GM12878 (cell line): ENCODE results near the gene SUV39H1. TPM values are rescaled to one million over a fixed set of nuclear protein-coding genes. Genes with fewer than 3 reads are reported as not detected.

Experiments
- ATAC-seq: fragments of 200-7000 bp; cut with Tn5 transposase; 3 replicates; pipeline ENCODE4 v1.9.1; 2020; ENCODE audit warnings: mild to moderate bottlenecking, moderate library complexity
- BruUV-seq: library from RNA; stranded (reverse); fragments of 400-500 nt; replicated peaks from 2 replicates; lab custom pipeline; 2021; lab: Mats Ljungman, UMichigan
- CTCF ChIA-PET: fragments of 300-600 bp; sonication (Branson Sonifier 250); formaldehyde crosslinking; extraction: SDS; loops from one replicate; lab custom pipeline; 2021; ENCODE audit warnings: inconsistent platforms; lab: Yijun Ruan, JAX
- POLR2A ChIA-PET: fragments of 350-600 bp; formaldehyde crosslinking; extraction: SDS; loops from one replicate; lab custom pipeline; 2021; ENCODE audit warnings: inconsistent platforms; lab: Charles Lee
- RAD21 ChIA-PET: fragments of 300-600 bp; sonication (Branson Sonifier 250); formaldehyde crosslinking; loops from one replicate; lab custom pipeline; 2023; ENCODE audit warnings: antibody characterized with exemption; ENCODE audit not compliant: unreplicated experiment; lab: Charles Lee
- SMC1A ChIA-PET: fragments of 300-600 bp; sonication (Branson Sonifier 250); formaldehyde crosslinking; loops from one replicate; lab custom pipeline; 2023; ENCODE audit not compliant: unreplicated experiment, uncharacterized antibody; lab: Charles Lee
- DNase-seq: peaks from one replicate; pipeline ENCODE4 v3.0.0-alpha.2; 2011; ENCODE audit warnings: low read depth, low spot score
- FAIRE-seq: peaks from 3 replicates; lab custom pipeline; 2011; peaks lifted over from hg19 to GRCh38; lab: Jason Lieb, UNC
- H2AFZ ChIP-seq: 2 replicates; pipeline ENCODE4 v1.6.0; 2011; ENCODE audit warnings: low read depth, low read length, control low read depth; ENCODE audit not compliant: control insufficient read depth
- H3K27ac ChIP-seq: 2 replicates; pipeline ENCODE4 v1.5.1; 2011; ENCODE audit warnings: control low read depth; ENCODE audit not compliant: control insufficient read depth, insufficient read depth
- H3K27me3 ChIP-seq, 2 experiments: replicated peaks in 1 of 2; 2 replicates each; pipeline versions ENCODE4 v1.6.0 to v1.6.1; 2011; ENCODE audit warnings: low read length in 1 of 2; ENCODE audit not compliant: control insufficient read depth in 2 of 2, insufficient read depth in 2 of 2
- H3K36me3 ChIP-seq, 2 experiments: 2 replicates each; pipeline ENCODE4 v1.5.1; 2011; ENCODE audit warnings: low read length in 1 of 2; ENCODE audit not compliant: control insufficient read depth in 2 of 2, insufficient read depth in 2 of 2
- H3K4me1 ChIP-seq: 2 replicates; pipeline ENCODE4 v1.6.1; 2011; ENCODE audit warnings: mild to moderate bottlenecking, low read length, moderate library complexity, mixed read lengths; ENCODE audit not compliant: control insufficient read depth, insufficient read depth
- H3K4me2 ChIP-seq: 2 replicates; pipeline ENCODE4 v1.6.0; 2011; ENCODE audit warnings: control low read depth; ENCODE audit not compliant: control insufficient read depth, insufficient read depth
- H3K4me3 ChIP-seq: fragments of 200-600 bp; sonication (generic); 2 replicates; pipeline ENCODE4 v1.5.1; 2016
- H3K79me2 ChIP-seq: 2 replicates; pipeline ENCODE4 v1.6.0; 2011; ENCODE audit warnings: low read length; ENCODE audit not compliant: control insufficient read depth, insufficient read depth
- H3K9ac ChIP-seq: 2 replicates; pipeline ENCODE4 v1.8.0; 2011; ENCODE audit warnings: low read length, control low read depth, mixed read lengths; ENCODE audit not compliant: control insufficient read depth, insufficient read depth
- H3K9me3 ChIP-seq: replicated peaks from 3 replicates; pipeline ENCODE4 v1.5.1; 2011; ENCODE audit warnings: mild to moderate bottlenecking, low read length; ENCODE audit not compliant: control insufficient read depth, insufficient read depth
- H4K20me1 ChIP-seq: 2 replicates; pipeline ENCODE4 v1.6.0; 2011; ENCODE audit not compliant: control insufficient read depth, insufficient read depth
- BMI1 ChIP-seq: fragments of 450-650 bp; IDR thresholded peaks from 2 replicates; pipeline ENCODE4 v1.6.1; 2016; ENCODE audit warnings: mild to moderate bottlenecking, moderate library complexity, borderline replicate concordance
- BRCA1 ChIP-seq: IDR thresholded peaks from 2 replicates; pipeline ENCODE4 v1.6.1; 2011; ENCODE audit warnings: low read depth, low read length, improper control_type of control experiment
- CREM ChIP-seq: IDR thresholded peaks from 2 replicates; pipeline ENCODE4 v1.6.1; 2014; ENCODE audit warnings: antibody characterized with exemption, low read depth
- FOS ChIP-seq: IDR thresholded peaks from 3 replicates; pipeline ENCODE4 v1.6.1; 2011; ENCODE audit warnings: borderline replicate concordance; ENCODE audit not compliant: insufficient read length; ENCODE audit errors: extremely low read depth
- FOXK2 ChIP-seq: fragments of 450-650 bp; IDR thresholded peaks from 2 replicates; pipeline ENCODE4 v1.6.1; 2017; ENCODE audit warnings: mild to moderate bottlenecking, moderate library complexity
- FOXM1 ChIP-seq: IDR thresholded peaks from 2 replicates; pipeline ENCODE4 v1.6.1; 2012; ENCODE audit warnings: low read depth, mild to moderate bottlenecking, inconsistent platforms, low read length, moderate library complexity
- KLF5 ChIP-seq: fragments of 450-650 bp; IDR thresholded peaks from 2 replicates; pipeline ENCODE4 v1.6.1; 2014; ENCODE audit warnings: mild to moderate bottlenecking; ENCODE audit not compliant: partially characterized antibody
- NR2C2 ChIP-seq: IDR thresholded peaks from 2 replicates; pipeline ENCODE4 v1.6.1; 2011; ENCODE audit warnings: borderline replicate concordance, low read depth; ENCODE audit not compliant: control insufficient read depth, insufficient read length
- POLR2A ChIP-seq: IDR thresholded peaks from 2 replicates; pipeline ENCODE4 v1.6.1; 2011; ENCODE audit warnings: low read depth, mild to moderate bottlenecking, low read length
- POLR2AphosphoS5 ChIP-seq: IDR thresholded peaks from 2 replicates; pipeline ENCODE4 v1.6.1; 2011; ENCODE audit warnings: mild to moderate bottlenecking, low read length, inconsistent platforms
- ZBED1 ChIP-seq: IDR thresholded peaks from 2 replicates; pipeline ENCODE4 v1.6.1; 2016; ENCODE audit warnings: borderline replicate concordance
- ZBTB33 ChIP-seq: fragments of 450-650 bp; IDR thresholded peaks from 2 replicates; pipeline ENCODE4 v1.6.1; 2017; ENCODE audit warnings: mild to moderate bottlenecking
- ZNF207 ChIP-seq: fragments of 450-650 bp; IDR thresholded peaks from 2 replicates; pipeline ENCODE4 v1.6.1; 2014; ENCODE audit warnings: antibody characterized with exemption, mild to moderate bottlenecking, borderline replicate concordance
- ZNF24 ChIP-seq: fragments of 450-650 bp; IDR thresholded peaks from 2 replicates; pipeline ENCODE4 v1.6.1; 2017; ENCODE audit warnings: antibody characterized with exemption, mild to moderate bottlenecking
- WGBS: methylation state at CpG from one replicate; pipeline ENCODE4 v1.1.6; 2016; ENCODE audit warnings: low lambda C conversion rate; ENCODE audit not compliant: insufficient replicate concordance, insufficient coverage; ENCODE audit errors: missing lambda C conversion rate; 5-methylcytosine and 5-hydroxymethylcytosine counted together
- in situ Hi-C: fragments of 300-500 bp; cut with MboI; formaldehyde crosslinking; loops from 9 replicates; pipeline ENCODE4 v1.14.3; 2018; ENCODE audit warnings: mixed read lengths
- intact Hi-C: fragments of 100-400 bp; cut with micrococcal nuclease; formaldehyde crosslinking; loops from one replicate; pipeline ENCODE4 v1.14.2; 2022; ENCODE audit not compliant: unreplicated experiment
- polyA plus RNA-seq, 11 experiments: library from polyadenylated mRNA; depleted of rRNA in 4 of 11; unstranded in 6 of 11; stranded (reverse) in 5 of 11; fragments of >200 nt; fragmentation: Nextera tagmentation in 4 of 11; fragmentation: Illumina TruSeq in 1 of 11; extraction: Ambion mirVana in 4 of 11; extraction: Trizol in 1 of 11; gene quantifications; 1 replicate in 1 of 11; 2 replicates in 10 of 11; pipeline versions ENCODE4 v1.2.1 to v1.2.3, GENCODE V29; 2011 to 2016; ENCODE audit warnings: inconsistent platforms in 2 of 11, missing spikeins in 2 of 11, low read depth in 1 of 11
- total RNA-seq, 4 experiments: library from RNA; depleted of rRNA in 3 of 4; stranded (reverse); fragments of >200 nt in 3 of 4; fragmentation: Illumina TruSeq in 1 of 4; extraction: Trizol in 1 of 4; gene quantifications; 2 replicates each; pipeline versions ENCODE4 v1.2.1 to v1.2.3, GENCODE V29; 2013 to 2021
- TF ChIP-seq, protein P1 (sequence below): fragments of 450-650 bp; IDR thresholded peaks from 2 replicates; pipeline ENCODE4 v1.6.1; 2014; ENCODE audit warnings: mild to moderate bottlenecking

The SUV39H1 gene
- total and polyA plus RNA-seq, 10 of the 15 experiments (the other 5 are each of a cell fraction or from before 2014, with no cell fraction given), result 4.9 to 33.2 (median 17.1) TPM

- Histone ChIP-seq H3K79me2 (peaks cover 14% of the 10 kb centered on the region), H3K27ac (no peak overlapping the region), H3K4me3 (no peak overlapping the region), H3K27me3 (no peaks in the 10 kb centered on the region), H4K20me1 (no peaks in the 10 kb centered on the region), H3K4me2 (no peak overlapping the region), H3K36me3 (peaks cover 4 to 5% of the 10 kb centered on the region in 2 experiments; a peak in 2 of 4 replicates), H3K4me1 (peaks cover 6% of the 10 kb centered on the region), H2AFZ (no peak overlapping the region), H3K9ac (no peak overlapping the region), H3K9me3 (no peaks in the 10 kb centered on the region; the same call in 2 of the 3 replicates)
- ATAC-seq (no peak), FAIRE-seq (no peak), DNase-seq (no peak)
- RAD21 ChIA-PET, result no interaction called here
- TF ChIP-seq KLF5 (no peak), BRCA1 (no peak), POLR2A (no peak), CREM (no peak), FOXK2 (no peak), BMI1 (no peak), FOS (no peak), ZBTB33 (no peak), ZNF207 (no peak), ZBED1 (no peak), NR2C2 (no peak), FOXM1 (no peak), POLR2AphosphoS5 (no peak), ZNF24 (no peak)
- TF ChIP-seq, protein P1, sequence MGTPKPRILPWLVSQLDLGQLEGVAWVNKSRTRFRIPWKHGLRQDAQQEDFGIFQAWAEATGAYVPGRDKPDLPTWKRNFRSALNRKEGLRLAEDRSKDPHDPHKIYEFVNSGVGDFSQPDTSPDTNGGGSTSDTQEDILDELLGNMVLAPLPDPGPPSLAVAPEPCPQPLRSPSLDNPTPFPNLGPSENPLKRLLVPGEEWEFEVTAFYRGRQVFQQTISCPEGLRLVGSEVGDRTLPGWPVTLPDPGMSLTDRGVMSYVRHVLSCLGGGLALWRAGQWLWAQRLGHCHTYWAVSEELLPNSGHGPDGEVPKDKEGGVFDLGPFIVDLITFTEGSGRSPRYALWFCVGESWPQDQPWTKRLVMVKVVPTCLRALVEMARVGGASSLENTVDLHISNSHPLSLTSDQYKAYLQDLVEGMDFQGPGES, result no peak
- intact Hi-C loops (no loop called here), in situ Hi-C loops (no loop called here)
- POLR2A ChIA-PET, result no interaction called here
- CTCF ChIA-PET, result no interaction called here
- SMC1A ChIA-PET, result no interaction called here
- BruUV-seq, result no TSS peak
- 84% methylated on average over 23 of the region's 23 CpGs for WGBS
Measured at GRCh38 chrX:48700246-48700645, 3.7 kb downstream of the SUV39H1 start.
